GM23248 (cell line): ENCODE measurements around the gene TMEM131. TPM values are rescaled to one million over a fixed set of nuclear protein-coding genes. Genes with fewer than 3 reads are reported as not detected.

Experiments
- DNase-seq: peaks from one replicate; pipeline ENCODE4 v3.0.0-alpha.2; 2015
- H2AFZ ChIP-seq: fragments of 200-600 bp; sonication (generic); 2 replicates; pipeline ENCODE4 v1.6.1; 2016; ENCODE audit warnings: antibody characterized with exemption
- H3F3A ChIP-seq: fragments of 200-600 bp; sonication (generic); 2 replicates; pipeline ENCODE4 v1.6.1; 2016; ENCODE audit warnings: mild to moderate bottlenecking, antibody characterized with exemption, mixed run types; ENCODE audit not compliant: insufficient read depth
- H3K27ac ChIP-seq: fragments of 200-600 bp; sonication (generic); 2 replicates; pipeline ENCODE4 v1.5.1; 2016; ENCODE audit warnings: mild to moderate bottlenecking
- H3K27me3 ChIP-seq: fragments of 200-600 bp; sonication (generic); replicated peaks from 2 replicates; pipeline ENCODE4 v1.6.1; 2016; ENCODE audit warnings: mild to moderate bottlenecking; ENCODE audit not compliant: insufficient read depth
- H3K36me3 ChIP-seq: fragments of 200-600 bp; sonication (generic); 2 replicates; pipeline ENCODE4 v1.6.1; 2016; ENCODE audit warnings: low read depth, mild to moderate bottlenecking
- H3K4me1 ChIP-seq: fragments of 200-600 bp; sonication (generic); 2 replicates; pipeline ENCODE4 v1.6.1; 2016; ENCODE audit warnings: mild to moderate bottlenecking; ENCODE audit not compliant: insufficient read depth
- H3K4me2 ChIP-seq: fragments of 200-600 bp; sonication (generic); one replicate; pipeline ENCODE4 v1.6.1; 2016; ENCODE audit warnings: mild to moderate bottlenecking; ENCODE audit not compliant: unreplicated experiment
- H3K4me3 ChIP-seq: fragments of 200-600 bp; sonication (generic); 2 replicates; pipeline ENCODE4 v1.5.1; 2016; ENCODE audit warnings: mild to moderate bottlenecking
- H3K79me2 ChIP-seq: fragments of 200-600 bp; sonication (generic); 2 replicates; pipeline ENCODE4 v1.6.1; 2016; ENCODE audit warnings: mild to moderate bottlenecking; ENCODE audit not compliant: insufficient read depth
- H3K9ac ChIP-seq: fragments of 200-600 bp; sonication (generic); 2 replicates; pipeline ENCODE4 v1.6.1; 2016; ENCODE audit warnings: mild to moderate bottlenecking
- H3K9me2 ChIP-seq: fragments of 200-600 bp; sonication (generic); 2 replicates; pipeline ENCODE4 v1.6.1; 2016; ENCODE audit warnings: mixed run types, mild to moderate bottlenecking, moderate library complexity; ENCODE audit not compliant: insufficient read depth
- H3K9me3 ChIP-seq: fragments of 200-600 bp; sonication (generic); one replicate; pipeline ENCODE4 v1.6.1; 2017; ENCODE audit warnings: low read depth
- H4K20me1 ChIP-seq: fragments of 200-600 bp; sonication (generic); 2 replicates; pipeline ENCODE4 v1.6.0; 2016; ENCODE audit not compliant: insufficient read depth
- EZH2 ChIP-seq: fragments of 200-600 bp; sonication (generic); IDR thresholded peaks from 2 replicates; pipeline ENCODE4 v1.6.1; 2018; ENCODE audit warnings: antibody characterized with exemption, mild to moderate bottlenecking; ENCODE audit not compliant: insufficient read depth, poor library complexity, severe bottlenecking
- EZH2phosphoT487 ChIP-seq: fragments of 200-600 bp; sonication (generic); IDR thresholded peaks from 2 replicates; pipeline ENCODE4 v1.6.1; 2018; ENCODE audit warnings: antibody characterized with exemption, moderate library complexity, mild to moderate bottlenecking, low read depth; ENCODE audit not compliant: insufficient read depth
- WGBS, 2 experiments: methylation state at CpG; one replicate each; pipeline ENCODE4 v1.1.6; 2015 to 2017; ENCODE audit warnings: low lambda C conversion rate in 2 of 2, low coverage in 1 of 2; ENCODE audit errors: missing lambda C conversion rate in 2 of 2; 5-methylcytosine and 5-hydroxymethylcytosine counted together
- in situ Hi-C: fragments of 300-500 bp; cut with MboI; formaldehyde crosslinking; loops from 2 replicates; pipeline ENCODE4 v1.15.0; 2020
- polyA plus RNA-seq: library from polyadenylated mRNA; unstranded; fragments of >200 nt; fragmentation: Nextera tagmentation; extraction: Ambion mirVana; gene quantifications from 2 replicates; pipeline ENCODE4 v1.2.1, GENCODE V29; 2016
- total RNA-seq: library from RNA; depleted of rRNA; stranded (reverse); fragments of >200 nt; shearing (Covaris generic); gene quantifications from 2 replicates; pipeline ENCODE4 v1.2.3, GENCODE V29; 2014

The TMEM131 gene
- total and polyA plus RNA-seq, 2 experiments from 2014 or later = 15.7 to 16.4 TPM

GRCh38 chr2:97967931-97968627 is 27.7 kb downstream of the TMEM131 start:
- Histone ChIP-seq H3K9me3 (no peaks in the 10 kb centered on the region), H3K27ac (no peak overlapping the region), H3K36me3 (no peaks in the 10 kb centered on the region), H3K4me1 (peaks cover 17% of the 10 kb centered on the region), H2AFZ (no peak overlapping the region), H3K79me2 (peaks cover 98% of the 10 kb centered on the region), H4K20me1 (0 out of 2 replicates have a peak, but pooled peaks cover 12% of the 10 kb centered on the region), H3K27me3 (no peaks in the 10 kb centered on the region), H3K9me2 (no peaks in the 10 kb centered on the region), H3K4me3 (no peak overlapping the region), H3K4me2 (no peak overlapping the region), H3F3A (peaks cover 4% of the 10 kb centered on the region; the same call in 1 of the 2 replicates), H3K9ac (no peak overlapping the region)
- no peak for TF ChIP-seq EZH2phosphoT487
- 96 to 98% methylated on average over 7 of the region's 7 CpGs for WGBS, 2 experiments
- in situ Hi-C loops = no loop called here
- DNase-seq = no peak

- Histone ChIP-seq H3K27me3 (no peaks in the 10 kb centered on the region), H3K9ac (no peak overlapping the region), H3K9me2 (no peaks in the 10 kb centered on the region), H3F3A (peaks cover 4% of the 10 kb centered on the region; the same call in 1 of the 2 replicates), H3K9me3 (no peaks in the 10 kb centered on the region), H2AFZ (no peak overlapping the region), H4K20me1 (0 out of 2 replicates have a peak, but pooled peaks cover 20% of the 10 kb centered on the region), H3K4me3 (no peak overlapping the region), H3K79me2 (peaks cover 100% of the 10 kb centered on the region), H3K27ac (no peak overlapping the region), H3K36me3 (no peaks in the 10 kb centered on the region), H3K4me2 (no peak overlapping the region), H3K4me1 (peaks cover 17% of the 10 kb centered on the region)
- TF ChIP-seq EZH2 (no peak), EZH2phosphoT487 (no peak)
- in situ Hi-C loops = no loop called here
- no peak for DNase-seq
Observed at GRCh38 chr2:97967216-97967592, 28.5 kb downstream of the TMEM131 start.

DNA sequence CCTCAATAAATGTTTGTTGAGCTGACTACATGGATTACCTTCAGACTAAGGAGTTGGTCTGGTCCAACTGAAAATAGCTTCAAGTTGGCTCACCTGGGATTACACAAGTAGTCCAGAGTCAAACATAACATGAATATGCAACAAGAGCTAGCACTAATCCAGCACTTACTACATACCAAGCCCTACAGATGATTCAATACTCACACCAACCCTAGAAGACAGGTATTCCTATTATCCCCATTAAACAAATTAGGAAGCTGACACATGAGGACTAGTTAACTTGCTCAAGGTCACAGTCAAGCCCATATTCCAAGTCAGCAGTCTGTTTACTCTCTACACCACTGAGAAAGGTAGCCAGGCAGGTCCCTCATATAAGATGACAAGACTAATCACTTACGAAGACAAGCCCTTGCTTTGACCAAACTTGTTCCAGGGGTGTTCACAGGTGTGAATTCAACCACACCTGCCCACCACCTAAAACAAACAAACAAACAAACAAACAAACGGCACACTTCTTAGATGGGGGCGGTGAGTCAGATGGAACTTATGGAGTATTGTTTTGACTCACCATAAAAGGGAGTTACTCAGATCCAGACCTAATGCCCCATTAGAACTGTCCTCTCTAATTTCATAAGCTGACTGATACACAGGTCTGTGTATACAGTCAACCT is 29.1 kb downstream of the TMEM131 start:
- H3K9me3 ChIP-seq = no peaks in the 10 kb centered on the region
- H3K4me1 ChIP-seq = peaks cover 17% of the 10 kb centered on the region
- DNase-seq = peak; percentile 39
- no peaks in the 10 kb centered on the region for H3K9me2 ChIP-seq
- 0 out of 2 replicates have a peak, but pooled peaks cover 20% of the 10 kb centered on the region for H4K20me1 ChIP-seq
- no peak overlapping the region for H3K4me3 ChIP-seq
- no peak overlapping the region for H3K9ac ChIP-seq
- WGBS, 2 experiments = 81 to 86% methylated on average over 3 of the region's 3 CpGs
- no peak overlapping the region for H2AFZ ChIP-seq
- H3K4me2 ChIP-seq = no peak overlapping the region
- in situ Hi-C loops = no loop called here
- peaks cover 4% of the 10 kb centered on the region; the same call in 1 of the 2 replicates for H3F3A ChIP-seq
- TF ChIP-seq EZH2 = no peak
- no peak for TF ChIP-seq EZH2phosphoT487
- peaks cover 100% of the 10 kb centered on the region for H3K79me2 ChIP-seq
- no peaks in the 10 kb centered on the region for H3K36me3 ChIP-seq
- no peaks in the 10 kb centered on the region for H3K27me3 ChIP-seq
- H3K27ac ChIP-seq = no peak overlapping the region

DNA sequence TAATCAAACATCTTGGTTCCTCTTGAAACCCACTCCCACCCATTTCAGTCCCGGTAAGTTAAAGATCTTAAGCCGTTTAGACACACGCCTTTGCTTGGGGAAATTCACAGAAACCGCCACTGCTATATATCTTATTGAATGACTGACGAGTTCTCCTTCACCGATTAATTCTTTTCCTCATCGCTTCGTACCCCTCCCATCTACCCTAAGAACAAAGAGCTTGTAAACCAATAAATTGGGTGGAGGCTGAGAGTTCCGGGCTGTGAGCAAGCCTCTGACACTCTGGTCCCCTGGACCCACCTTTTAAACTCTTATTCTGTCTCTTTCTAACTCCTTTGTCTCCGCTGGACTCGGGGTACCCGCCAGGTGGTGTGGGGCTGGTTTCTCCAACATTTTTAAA is 30.6 kb downstream of the TMEM131 start:
- Histone ChIP-seq H4K20me1 (0 out of 2 replicates have a peak, but pooled peaks cover 20% of the 10 kb centered on the region), H3K4me2 (no peak overlapping the region), H3K36me3 (no peaks in the 10 kb centered on the region), H3K79me2 (peaks cover 100% of the 10 kb centered on the region), H3K4me1 (peaks cover 17% of the 10 kb centered on the region), H3K9me2 (no peaks in the 10 kb centered on the region), H2AFZ (no peak overlapping the region), H3K9ac (no peak overlapping the region), H3K27ac (no peak overlapping the region), H3K27me3 (no peaks in the 10 kb centered on the region), H3F3A (peaks cover 4% of the 10 kb centered on the region; the same call in 1 of the 2 replicates), H3K4me3 (no peak overlapping the region), H3K9me3 (no peaks in the 10 kb centered on the region)
- TF ChIP-seq EZH2phosphoT487 = no peak
- TF ChIP-seq EZH2 = no peak
- 96 to 98% methylated on average over 12 of the region's 12 CpGs for WGBS, 2 experiments
- in situ Hi-C loops = no loop called here
- no peak for DNase-seq
